ENCODE measurements around the gene CNTRL. TPM values are rescaled to one million over a fixed set of nuclear protein-coding genes. Genes with fewer than 3 reads are reported as not detected.

Gene CNTRL
- total and polyA plus RNA-seq, 2 of the 8 experiments (the other 6 are each of a cell fraction or from before 2014, with no cell fraction given), result 5.1 to 13.9 TPM

GRCh38 chr9:121191235-121191634 lies 116.5 kb downstream of the CNTRL start:
- H4K20me1 ChIP-seq (replicated peaks in 1 of 2; ENCODE audit: control insufficient read depth in 1 of 2, insufficient read depth in 2 of 2, low read length in 2 of 2), result peaks cover 0 to 1% of the 10 kb centered on the region in 2 experiments
- H3K56ac ChIP-seq (replicated peaks; ENCODE audit: insufficient read length, low read depth, low read length), result no peak overlapping the region
- no peak for DNase-seq (ENCODE audit: low read depth in 1 of 2, low spot score in 2 of 2)
- H3K4me3 ChIP-seq (ENCODE audit: extremely low read depth in 1 of 4, insufficient read depth in 2 of 4, low read depth in 3 of 4, low read length in 4 of 4), result no peak overlapping the region
- H3K18ac ChIP-seq (ENCODE audit: extremely low read depth, low read length), result no peak overlapping the region
- H2BK20ac ChIP-seq (ENCODE audit: low read length), result no peak overlapping the region
- FAIRE-seq, result no peak
- H3K27ac ChIP-seq (ENCODE audit: low read depth, low read length), result no peak overlapping the region
- no peaks in the 10 kb centered on the region for H3K79me1 ChIP-seq (ENCODE audit: low read depth, low read length)
- H2AFZ ChIP-seq (ENCODE audit: low read length), result no peak overlapping the region
- no peak overlapping the region for H2BK12ac ChIP-seq (ENCODE audit: low read depth, low read length)
- H3K4ac ChIP-seq (replicated peaks; ENCODE audit: insufficient read length, low read depth, low read length), result no peak overlapping the region
- H3K27me3 ChIP-seq (replicated peaks in 1 of 4; ENCODE audit: control insufficient read depth in 3 of 4, extremely low read depth in 1 of 4, insufficient read depth in 3 of 4, low read length in 3 of 4), result no peaks in the 10 kb centered on the region
- H2BK5ac ChIP-seq (ENCODE audit: low read depth, low read length), result no peak overlapping the region
- H4K5ac ChIP-seq (ENCODE audit: insufficient read length, low read depth, low read length), result no peak overlapping the region
- 89% methylated on average over 2 of the region's 2 CpGs; no CpG with 5 or more reads in 1 of the 2 experiments for WGBS, 2 experiments (ENCODE audit: extremely low coverage in 1 of 2, insufficient coverage in 1 of 2, insufficient read length in 1 of 2, insufficient replicate concordance in 2 of 2, low coverage in 1 of 2, low lambda C conversion rate in 2 of 2, missing lambda C conversion rate in 1 of 2)
- no peak overlapping the region for H3K23ac ChIP-seq (ENCODE audit: insufficient read length)
- H3K4me2 ChIP-seq (ENCODE audit: insufficient read depth in 1 of 2, low read depth in 2 of 2, low read length in 2 of 2), result no peak overlapping the region
- H3K9me3 ChIP-seq (ENCODE audit: insufficient read depth in 2 of 2, low read depth in 1 of 2, low read length in 1 of 2), result no peaks in the 10 kb centered on the region
- TF ChIP-seq CEBPB (IDR thresholded peaks at IDR 0.05; ENCODE audit: low read depth, low read length) (no peak), JUN (IDR thresholded peaks at IDR 0.05; ENCODE audit: low read depth, low read length) (no peak), CREB1 (IDR thresholded peaks at IDR 0.05) (no peak), RBBP5 (IDR thresholded peaks at IDR 0.05; ENCODE audit: borderline replicate concordance, low read depth, low read length) (no peak), TEAD4 (IDR thresholded peaks at IDR 0.05; ENCODE audit: low read depth, low read length) (no peak), TAF7 (optimal IDR thresholded peaks at IDR 0.05; ENCODE audit: borderline replicate concordance, low read depth, low read length) (no peak), EZH2 (IDR thresholded peaks at IDR 0.05; ENCODE audit: low read depth, low read length, severe bottlenecking) (no peak), MAFK (IDR thresholded peaks at IDR 0.05; ENCODE audit: low read depth, low read length) (no peak), NRF1 (IDR thresholded peaks at IDR 0.05; ENCODE audit: low read depth, low read length) (no peak), SUZ12 (IDR thresholded peaks at IDR 0.05; ENCODE audit: low read length) (no peak), HDAC6 (IDR thresholded peaks at IDR 0.05; ENCODE audit: low read depth, low read length) (no peak), ASH2L (IDR thresholded peaks at IDR 0.05; ENCODE audit: low read length) (no peak), POLR2AphosphoS5 (IDR thresholded peaks at IDR 0.05; ENCODE audit: low read depth, low read length) (no peak)
- CTCF ChIA-PET (ENCODE audit: partially characterized antibody), result no interaction called here
- H3K79me2 ChIP-seq (ENCODE audit: control insufficient read depth in 1 of 2, insufficient read depth in 2 of 2, low read length in 2 of 2), result peaks cover 0 to 76% of the 10 kb centered on the region in 2 experiments; a peak in 3 of 4 replicates
- H3K4me1 ChIP-seq (replicated peaks in 1 of 4; ENCODE audit: control insufficient read depth in 3 of 4, insufficient read depth in 4 of 4, low read length in 3 of 4), result no peaks in the 10 kb centered on the region
- H2BK120ac ChIP-seq (replicated peaks; ENCODE audit: low read depth, low read length), result no peak overlapping the region
- no peak overlapping the region for H4K8ac ChIP-seq (ENCODE audit: extremely low read depth, insufficient read depth, low read length)
- no peak overlapping the region for H3K14ac ChIP-seq (ENCODE audit: insufficient read length)
- H2AK5ac ChIP-seq (ENCODE audit: low read depth, low read length), result no peak overlapping the region
- H3K36me3 ChIP-seq (ENCODE audit: control insufficient read depth in 2 of 4, insufficient read depth in 4 of 4, low read length in 3 of 4), result peaks cover 0 to 2% (median 0%) of the 10 kb centered on the region in 4 experiments; a peak in 2 of 8 replicates
- no peak overlapping the region for H3K9ac ChIP-seq (replicated peaks in 1 of 4; ENCODE audit: extremely low read depth in 1 of 4, low read depth in 3 of 4, low read length in 3 of 4)
- H2BK15ac ChIP-seq (ENCODE audit: low read length), result no peak overlapping the region
- H3K23me2 ChIP-seq (ENCODE audit: low read depth, low read length), result no peaks in the 10 kb centered on the region
- no peak overlapping the region for H4K91ac ChIP-seq (replicated peaks; ENCODE audit: insufficient read length, low read length)
- POLR2A ChIA-PET (ENCODE audit: partially characterized antibody), result no interaction called here
